Effector memory CD8-positive, alpha-beta T cell (primary cell): ENCODE data around the gene RNF32.
"Not testable (repeated sequence)": the region's sequence is repeated elsewhere in the genome, so short reads cannot be mapped to it uniquely, and the experiment has no call there.

Experiments
- ATAC-seq: fragments of 150-1000 bp; cut with Tn5 transposase; replicated peaks from 2 replicates; pipeline ENCODE4 v1.10.0; 2021; ENCODE audit warnings: mild to moderate bottlenecking, moderate library complexity
- DNase-seq, 3 experiments: peaks; one replicate each; pipeline ENCODE4 v3.0.0; 2021
- H3K27ac Mint-ChIP-seq, 2 donors: one replicate each; pipeline ENCODE4 v1.8.0; 2022; ENCODE audit warnings: mild to moderate bottlenecking in 2 of 2, mixed read lengths in 2 of 2, moderate library complexity in 2 of 2
- H3K27me3 Mint-ChIP-seq, 2 donors: one replicate each; pipeline ENCODE4 v1.8.0; 2022; ENCODE audit warnings: mixed read lengths in 2 of 2
- H3K36me3 Mint-ChIP-seq: one replicate; pipeline ENCODE4 v1.8.0; 2022; ENCODE audit warnings: mild to moderate bottlenecking, moderate library complexity, mixed read lengths; ENCODE audit not compliant: insufficient read depth
- H3K4me1 Mint-ChIP-seq, 2 donors: one replicate each; pipeline ENCODE4 v1.8.0; 2022; ENCODE audit warnings: low read depth in 2 of 2, mixed read lengths in 2 of 2
- H3K4me3 Mint-ChIP-seq, 2 donors: one replicate each; pipeline ENCODE4 v1.8.0; 2022; ENCODE audit warnings: mild to moderate bottlenecking in 2 of 2, mixed read lengths in 2 of 2, moderate library complexity in 2 of 2
- H3K9me3 Mint-ChIP-seq, 2 donors: one replicate each; pipeline ENCODE4 v1.8.0; 2022; ENCODE audit warnings: mixed read lengths in 2 of 2

Gene RNF32

DNA sequence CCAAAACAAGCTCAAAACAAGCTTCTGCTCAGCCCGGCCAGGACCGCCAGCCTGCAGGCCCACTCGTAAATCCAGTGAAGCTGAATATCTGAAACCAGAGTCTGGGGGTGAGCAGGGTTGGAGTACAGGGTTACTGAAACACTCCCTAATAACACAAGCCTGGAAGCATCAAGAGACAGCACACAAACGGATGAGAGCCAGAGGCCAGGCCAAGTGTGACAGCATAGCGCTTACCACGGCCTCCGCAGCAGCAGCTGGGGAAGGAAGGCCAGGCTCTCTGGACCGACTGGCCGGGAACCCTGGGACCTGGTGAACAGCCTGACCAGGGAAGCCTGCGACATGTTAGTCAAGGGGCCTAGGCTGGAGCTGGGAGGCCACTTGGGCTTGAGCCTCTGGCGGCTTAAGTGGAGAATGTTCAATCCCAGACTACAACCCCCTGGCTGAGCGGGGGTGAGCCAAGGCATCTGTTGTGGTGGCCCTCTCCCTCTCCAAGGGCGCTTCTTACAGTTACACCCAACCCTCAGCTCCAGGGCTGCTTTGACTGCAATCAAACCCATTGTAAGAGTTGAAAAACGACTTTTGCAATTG, 21.7 kb upstream of the RNF32 start:
- Mint-ChIP-seq H3K27me3 (peaks cover 50 to 81% of the 10 kb centered on the region in 2 donors), H3K4me1 (peaks cover 0 to 3% of the 10 kb centered on the region in 2 donors), H3K4me3 (no peak overlapping the region), H3K9me3 (peaks cover 2 to 8% of the 10 kb centered on the region in 2 donors), H3K27ac (no peak overlapping the region), H3K36me3 (peaks cover 6% of the 10 kb centered on the region)
- DNase-seq (no peak), ATAC-seq (no peak)

DNA sequence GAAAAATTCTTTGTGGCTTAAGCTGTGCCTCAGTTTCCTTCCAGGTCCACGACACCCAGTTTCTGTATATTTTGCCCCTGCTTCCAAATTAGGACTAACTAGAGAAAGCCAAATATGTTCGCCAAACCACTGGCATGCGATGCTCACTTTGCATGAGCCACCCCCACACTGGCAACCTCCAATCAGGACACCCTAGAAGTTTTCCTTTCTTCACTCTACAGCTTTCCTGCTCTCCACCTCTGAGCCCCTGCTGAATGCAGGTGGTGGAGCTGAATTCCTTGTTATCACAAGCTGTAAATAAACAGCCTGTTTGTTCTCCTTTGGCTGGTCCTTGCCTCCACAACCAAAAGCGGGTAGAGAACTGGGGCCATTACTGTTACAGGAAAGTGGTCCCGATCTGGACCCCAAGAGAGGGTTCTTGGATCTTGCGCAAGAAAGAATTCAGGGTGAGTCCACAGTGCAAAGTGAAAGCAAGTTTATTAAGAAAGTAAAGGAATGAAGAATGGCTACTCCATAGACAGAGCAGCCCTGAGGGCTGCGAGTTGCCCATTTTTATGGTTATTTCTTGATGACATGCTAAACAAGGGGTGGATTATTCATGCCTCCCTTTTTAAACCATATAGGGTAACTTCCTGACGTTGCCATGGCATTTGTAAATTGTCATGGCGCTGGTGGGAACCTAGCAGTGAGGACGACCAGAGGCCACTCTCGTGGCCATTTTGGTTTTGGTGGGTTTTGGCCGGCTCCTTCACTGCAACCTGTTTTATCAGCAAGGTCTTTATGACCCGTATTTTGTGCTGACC, 20.9 kb upstream of the RNF32 start:
- H3K4me1 Mint-ChIP-seq, H3K27ac Mint-ChIP-seq, ATAC-seq, H3K9me3 Mint-ChIP-seq, DNase-seq, H3K4me3 Mint-ChIP-seq, H3K36me3 Mint-ChIP-seq: not testable (repeated sequence)
- peaks cover 51 to 78% of the 10 kb centered on the region in 2 donors for H3K27me3 Mint-ChIP-seq

DNA sequence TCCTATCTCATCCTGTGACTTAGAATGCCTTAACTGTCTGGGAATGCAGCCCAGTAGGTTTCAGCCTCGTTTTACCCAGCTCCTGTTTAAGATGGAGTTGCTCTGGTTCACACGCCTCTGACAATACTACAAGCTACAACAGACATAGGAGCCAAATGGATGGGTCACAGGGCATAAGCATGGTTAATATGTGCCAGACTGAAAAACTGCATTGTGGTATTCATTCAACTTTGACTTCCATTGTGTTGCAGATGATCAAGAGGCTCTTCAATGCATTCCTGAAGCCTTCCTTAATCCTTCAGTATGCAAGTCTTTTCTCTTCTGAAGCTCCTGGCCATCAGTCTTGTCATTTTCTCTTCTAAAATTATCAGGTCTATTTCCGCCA, 20.3 kb upstream of the RNF32 start:
- Mint-ChIP-seq H3K9me3 (peaks cover 2 to 8% of the 10 kb centered on the region in 2 donors), H3K4me3 (no peak overlapping the region), H3K27ac (no peak overlapping the region), H3K36me3 (peaks cover 6% of the 10 kb centered on the region), H3K27me3 (peaks cover 48 to 72% of the 10 kb centered on the region in 2 donors), H3K4me1 (peaks cover 0 to 5% of the 10 kb centered on the region in 2 donors)
- DNase-seq (no peak), ATAC-seq (no peak)

DNA sequence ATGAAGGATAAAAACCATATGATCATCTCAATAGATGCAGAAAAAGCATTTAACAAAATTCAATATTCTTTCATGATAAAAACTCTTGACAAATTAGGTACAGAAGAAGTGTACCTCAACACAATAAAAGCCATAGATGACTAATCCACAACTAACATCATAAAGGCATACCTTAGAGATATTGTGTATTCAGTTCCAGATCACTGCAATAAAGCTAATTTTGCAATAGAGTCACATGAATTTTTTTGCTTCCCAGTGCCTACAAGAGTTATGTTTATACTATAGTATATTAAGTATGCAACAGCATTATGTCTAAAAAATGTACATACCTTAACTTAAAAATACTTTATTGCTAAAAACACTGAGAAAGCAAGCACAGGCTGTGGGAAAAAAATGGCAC, 18.9 kb upstream of the RNF32 start:
- Mint-ChIP-seq H3K27me3 (peaks cover 42 to 59% of the 10 kb centered on the region in 2 donors), H3K36me3 (peaks cover 3% of the 10 kb centered on the region), H3K27ac (no peak overlapping the region), H3K4me1 (peaks cover 0 to 8% of the 10 kb centered on the region in 2 donors), H3K9me3 (peaks cover 2 to 8% of the 10 kb centered on the region in 2 donors), H3K4me3 (no peak overlapping the region)
- DNase-seq (no peak), ATAC-seq (no peak)

DNA sequence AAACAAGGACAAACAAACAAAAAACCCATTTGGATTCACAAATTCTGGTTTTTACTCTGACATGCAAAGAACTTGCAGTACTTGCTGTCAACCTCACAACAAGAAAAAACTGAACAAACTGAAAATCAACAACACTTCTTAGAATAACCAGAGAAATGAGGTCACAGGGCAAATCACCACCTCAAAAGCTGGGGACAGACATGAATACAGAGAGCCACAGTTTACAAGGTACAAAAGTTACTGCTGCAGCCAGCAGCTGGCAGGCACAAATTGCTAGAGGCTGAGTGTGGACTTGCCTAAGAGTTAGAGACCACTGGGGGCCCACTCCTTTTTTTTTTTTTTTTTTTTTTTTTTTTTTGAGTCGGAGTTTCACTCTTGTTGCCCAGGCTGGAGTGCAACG, 15.0 kb upstream of the RNF32 start:
- peaks cover 3% of the 10 kb centered on the region for H3K36me3 Mint-ChIP-seq
- peaks cover 8% of the 10 kb centered on the region in 2 donors for H3K9me3 Mint-ChIP-seq
- H3K27me3 Mint-ChIP-seq: peaks cover 24% of the 10 kb centered on the region in 2 donors
- peak overlapping the region in 1 of 2 donors; percentile 53 for H3K27ac Mint-ChIP-seq
- DNase-seq (no peak), ATAC-seq (peak; percentile 86)
- H3K4me3 Mint-ChIP-seq: no peak overlapping the region
- H3K4me1 Mint-ChIP-seq: peaks cover 0 to 8% of the 10 kb centered on the region in 2 donors

DNA sequence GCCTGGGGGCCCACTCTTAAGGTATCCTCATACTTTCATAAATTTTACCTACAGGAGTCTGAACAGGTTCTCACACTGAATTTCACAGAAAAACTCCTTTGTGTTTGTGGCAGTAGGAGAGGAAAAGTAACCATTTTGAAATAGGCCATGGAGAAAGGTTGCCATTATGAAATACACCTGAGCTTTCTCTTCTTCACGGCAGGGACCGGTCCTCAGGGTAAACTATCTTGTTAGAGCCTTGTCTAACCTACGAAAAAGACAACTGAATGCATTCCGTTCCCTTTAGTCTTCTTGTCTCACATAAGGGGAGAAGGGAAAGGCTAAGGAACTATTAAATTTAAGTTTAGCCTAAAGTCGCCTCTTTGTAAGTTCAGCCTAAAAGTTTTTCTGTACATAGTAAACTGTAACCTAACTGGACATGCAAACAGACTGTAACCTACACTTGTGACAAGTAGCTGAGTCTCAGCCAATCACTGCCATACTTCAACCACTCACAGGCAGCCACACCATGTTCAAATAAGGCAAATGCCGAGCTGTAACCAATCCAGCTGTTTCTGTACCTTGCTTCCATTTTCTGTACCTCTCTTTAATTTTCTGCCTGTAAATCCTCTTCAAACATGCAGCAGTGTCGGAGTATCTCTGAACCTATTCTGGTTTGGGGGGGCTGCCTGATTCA, 14.2 kb upstream of the RNF32 start:
- ATAC-seq (no peak), DNase-seq (no peak)
- H3K36me3 Mint-ChIP-seq: peaks cover 3% of the 10 kb centered on the region
- H3K9me3 Mint-ChIP-seq: peaks cover 3 to 7% of the 10 kb centered on the region in 2 donors
- peaks cover 16 to 20% of the 10 kb centered on the region in 2 donors for H3K27me3 Mint-ChIP-seq
- no peak overlapping the region for H3K27ac Mint-ChIP-seq
- H3K4me1 Mint-ChIP-seq: peaks cover 0 to 8% of the 10 kb centered on the region in 2 donors
- no peak overlapping the region for H3K4me3 Mint-ChIP-seq

DNA sequence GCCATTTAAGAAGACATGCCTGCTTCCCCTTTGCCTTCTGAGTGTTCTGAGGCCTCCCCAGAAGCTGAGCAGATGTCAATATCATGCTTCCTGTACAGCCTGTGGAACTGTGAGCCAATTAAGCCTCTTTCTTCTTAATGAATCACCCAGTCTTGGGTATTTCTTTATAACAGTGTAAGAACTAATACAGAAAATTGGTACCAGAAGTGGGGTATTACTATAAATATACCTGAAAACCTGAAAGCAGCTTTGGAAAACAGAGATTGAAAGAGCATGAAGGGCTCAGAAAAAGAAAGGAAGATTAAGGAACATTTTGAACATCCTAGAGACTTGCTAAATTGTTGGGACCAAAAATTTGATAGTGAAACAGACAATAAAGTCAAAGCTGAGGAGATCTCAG, 12.0 kb upstream of the RNF32 start:
- Mint-ChIP-seq H3K4me1 (peaks cover 0 to 8% of the 10 kb centered on the region in 2 donors), H3K36me3 (peaks cover 3% of the 10 kb centered on the region), H3K9me3 (peaks cover 0 to 6% of the 10 kb centered on the region in 2 donors), H3K27me3 (peaks cover 2 to 16% of the 10 kb centered on the region in 2 donors), H3K4me3 (no peak overlapping the region), H3K27ac (no peak overlapping the region)
- no peak for DNase-seq
- no peak for ATAC-seq

DNA sequence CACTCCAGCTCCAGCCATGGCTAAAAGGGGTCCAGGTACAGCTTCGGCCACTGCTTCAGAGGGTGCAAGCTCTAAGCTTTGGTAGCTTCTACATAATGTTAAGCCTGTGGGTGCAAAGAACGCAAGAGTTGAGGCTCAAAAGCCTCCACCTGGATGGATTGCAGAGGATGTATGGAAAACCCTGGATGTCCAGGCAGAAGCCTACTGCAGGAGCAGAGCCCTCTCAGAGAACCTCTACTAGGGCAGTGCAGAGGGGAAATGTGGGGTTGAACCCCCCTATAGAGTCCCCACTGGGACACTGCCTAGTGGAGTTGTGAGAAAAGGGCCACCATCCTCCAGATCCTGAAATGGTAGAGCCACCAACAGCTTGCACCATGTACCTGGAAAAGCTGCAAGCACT, 10.7 kb upstream of the RNF32 start:
- no peak for DNase-seq
- Mint-ChIP-seq H3K4me1 (peaks cover 0 to 3% of the 10 kb centered on the region in 2 donors), H3K9me3 (peaks cover 0 to 6% of the 10 kb centered on the region in 2 donors), H3K4me3 (no peak overlapping the region), H3K27me3 (peaks cover 0 to 19% of the 10 kb centered on the region in 2 donors), H3K36me3 (no peaks in the 10 kb centered on the region), H3K27ac (no peak overlapping the region)
- ATAC-seq: no peak

DNA sequence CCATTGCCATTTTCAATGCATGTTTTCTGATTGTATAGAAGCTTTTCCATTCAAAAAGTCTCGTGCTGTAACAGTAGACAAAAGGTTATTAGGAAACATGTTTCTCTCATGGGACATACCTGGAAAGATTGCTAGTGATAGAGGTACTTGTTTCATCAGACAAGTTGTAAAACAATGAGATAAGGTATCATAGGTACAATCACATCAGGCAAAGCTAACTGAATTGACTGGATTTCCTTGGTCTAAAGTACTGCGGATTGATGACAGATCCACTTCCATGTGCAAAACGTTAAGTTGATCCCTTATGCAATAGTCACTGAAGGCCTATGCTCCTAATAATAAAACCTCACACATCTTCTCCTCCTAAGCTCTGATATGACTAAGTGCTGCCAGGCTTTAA, 6.5 kb upstream of the RNF32 start:
- peaks cover 1 to 19% of the 10 kb centered on the region in 2 donors for H3K27me3 Mint-ChIP-seq
- peaks cover 3% of the 10 kb centered on the region for H3K36me3 Mint-ChIP-seq
- DNase-seq (no peak), ATAC-seq (no peak)
- H3K27ac Mint-ChIP-seq: no peak overlapping the region
- no peaks in the 10 kb centered on the region for H3K9me3 Mint-ChIP-seq
- no peak overlapping the region for H3K4me3 Mint-ChIP-seq
- H3K4me1 Mint-ChIP-seq: peaks cover 0 to under 1% of the 10 kb centered on the region in 2 donors

DNA sequence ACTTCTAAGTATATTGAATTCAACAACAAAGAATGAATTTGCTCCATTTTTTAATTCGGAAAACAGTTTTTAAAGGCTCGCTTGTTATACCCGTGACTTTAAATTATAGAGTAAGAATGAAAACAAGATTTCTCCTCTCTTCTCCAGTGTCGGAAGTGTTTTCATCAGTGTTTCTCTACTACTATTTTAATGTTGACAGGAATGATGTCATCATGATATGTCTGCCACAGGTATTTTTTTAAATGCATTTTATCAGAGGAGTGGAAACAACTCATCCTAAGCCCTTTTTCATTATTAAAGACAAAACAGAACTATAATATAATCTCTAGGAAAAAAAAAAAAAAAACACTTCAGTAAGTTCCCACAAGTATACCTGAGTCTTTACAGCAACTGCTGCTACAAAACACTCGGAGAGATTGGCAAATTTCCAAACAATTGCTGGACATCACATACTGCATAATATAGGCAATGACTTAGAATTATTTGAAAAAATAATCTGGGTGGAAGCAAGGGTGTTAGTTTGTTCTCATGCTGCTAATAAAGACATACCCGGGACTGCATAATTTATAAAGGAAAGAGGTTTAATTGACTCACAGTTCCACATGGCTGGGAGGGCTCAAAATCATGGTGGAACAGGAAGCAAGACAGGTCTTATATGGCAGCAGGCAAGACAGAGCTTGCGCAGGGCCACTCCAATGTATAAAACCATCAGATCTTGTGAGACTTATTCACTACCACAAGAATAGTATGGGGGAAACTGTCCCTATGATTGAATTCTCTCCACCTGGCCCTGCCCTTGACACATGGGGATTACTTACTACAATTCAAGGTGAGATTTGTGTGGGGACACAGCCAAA, 4.8 kb upstream of the RNF32 start:
- H3K27ac Mint-ChIP-seq: no peak overlapping the region
- peaks cover 0 to 3% of the 10 kb centered on the region in 2 donors for H3K9me3 Mint-ChIP-seq
- H3K4me1 Mint-ChIP-seq: peaks cover 0 to 8% of the 10 kb centered on the region in 2 donors

DNA sequence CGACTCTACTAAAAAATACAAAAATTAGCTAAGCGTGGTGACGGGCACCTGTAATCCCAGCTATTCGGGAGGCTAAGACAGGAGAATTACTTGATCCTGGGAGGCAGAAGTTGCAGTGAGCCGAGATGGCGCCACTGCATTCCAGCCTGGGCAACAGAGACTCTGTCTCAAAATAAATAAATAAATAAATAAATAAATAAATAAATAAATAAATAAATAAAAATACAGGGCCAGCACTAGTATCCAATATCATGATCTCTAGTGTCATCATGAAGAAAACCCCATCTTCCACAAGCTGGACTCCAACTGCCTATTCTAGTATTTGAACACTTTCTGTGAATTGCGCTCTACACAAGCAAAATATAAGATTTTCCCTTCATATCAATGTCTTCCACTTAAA, 3.5 kb upstream of the RNF32 start:
- peaks cover 19% of the 10 kb centered on the region for H3K36me3 Mint-ChIP-seq
- H3K4me3 Mint-ChIP-seq, DNase-seq, H3K9me3 Mint-ChIP-seq, ATAC-seq, H3K27ac Mint-ChIP-seq: not testable (repeated sequence)
- H3K4me1 Mint-ChIP-seq: peaks cover 0 to 10% of the 10 kb centered on the region in 2 donors
- H3K27me3 Mint-ChIP-seq: peaks cover 9 to 39% of the 10 kb centered on the region in 2 donors

More for the DNA sequence above, 4.8 kb upstream of the RNF32 start:
- Mint-ChIP-seq H3K27me3 (peaks cover 9 to 27% of the 10 kb centered on the region in 2 donors), H3K4me3 (no peak overlapping the region), H3K36me3 (peaks cover 15% of the 10 kb centered on the region)
- DNase-seq (no peak), ATAC-seq (no peak)

DNA sequence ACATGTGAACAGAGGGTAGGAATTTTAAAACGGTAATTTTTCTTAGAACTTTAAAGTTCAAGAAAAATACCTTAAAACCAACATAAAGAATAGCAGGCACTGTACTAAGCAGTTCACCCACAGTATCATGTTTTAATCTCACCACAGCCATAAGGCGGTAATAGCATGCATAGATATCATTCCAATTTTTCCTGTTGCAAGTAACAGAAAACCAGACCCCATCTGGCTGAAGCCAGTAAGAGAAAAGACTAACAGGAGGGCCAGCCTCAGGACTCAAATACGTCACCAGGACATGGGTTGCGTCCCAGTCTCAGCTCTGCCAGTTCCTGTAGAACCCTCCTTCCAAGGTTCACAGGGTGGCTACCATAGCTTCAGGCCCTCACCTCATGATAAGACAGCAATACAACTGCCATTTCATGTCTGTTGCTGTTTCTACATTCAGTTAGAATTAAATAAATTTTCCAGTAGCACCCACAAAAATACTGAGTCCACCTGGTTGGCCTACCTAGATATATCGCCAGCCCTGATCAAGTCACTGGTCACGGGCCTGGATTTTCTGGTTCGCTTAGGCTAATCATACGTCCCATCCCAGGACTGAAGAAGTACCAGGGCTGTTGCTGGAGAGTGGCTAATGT, 2.0 kb upstream of the RNF32 start:
- Mint-ChIP-seq H3K36me3 (peaks cover 19% of the 10 kb centered on the region), H3K27me3 (peaks cover 17 to 38% of the 10 kb centered on the region in 2 donors), H3K9me3 (peaks cover 0 to 3% of the 10 kb centered on the region in 2 donors), H3K4me1 (peaks cover 0 to 10% of the 10 kb centered on the region in 2 donors), H3K27ac (no peak overlapping the region), H3K4me3 (no peak overlapping the region)
- DNase-seq (no peak), ATAC-seq (no peak)
